Activated CD4-positive, alpha-beta T cell treated with anti-CD3 and anti-CD28 coated beads for 1 hour (primary cell): ENCODE results near the gene MAGI1.

ENCODE experiments used
- DNase-seq: peaks from one replicate; pipeline ENCODE4 v3.0.0-alpha.2; 2020

MAGI1 gene

DNA sequence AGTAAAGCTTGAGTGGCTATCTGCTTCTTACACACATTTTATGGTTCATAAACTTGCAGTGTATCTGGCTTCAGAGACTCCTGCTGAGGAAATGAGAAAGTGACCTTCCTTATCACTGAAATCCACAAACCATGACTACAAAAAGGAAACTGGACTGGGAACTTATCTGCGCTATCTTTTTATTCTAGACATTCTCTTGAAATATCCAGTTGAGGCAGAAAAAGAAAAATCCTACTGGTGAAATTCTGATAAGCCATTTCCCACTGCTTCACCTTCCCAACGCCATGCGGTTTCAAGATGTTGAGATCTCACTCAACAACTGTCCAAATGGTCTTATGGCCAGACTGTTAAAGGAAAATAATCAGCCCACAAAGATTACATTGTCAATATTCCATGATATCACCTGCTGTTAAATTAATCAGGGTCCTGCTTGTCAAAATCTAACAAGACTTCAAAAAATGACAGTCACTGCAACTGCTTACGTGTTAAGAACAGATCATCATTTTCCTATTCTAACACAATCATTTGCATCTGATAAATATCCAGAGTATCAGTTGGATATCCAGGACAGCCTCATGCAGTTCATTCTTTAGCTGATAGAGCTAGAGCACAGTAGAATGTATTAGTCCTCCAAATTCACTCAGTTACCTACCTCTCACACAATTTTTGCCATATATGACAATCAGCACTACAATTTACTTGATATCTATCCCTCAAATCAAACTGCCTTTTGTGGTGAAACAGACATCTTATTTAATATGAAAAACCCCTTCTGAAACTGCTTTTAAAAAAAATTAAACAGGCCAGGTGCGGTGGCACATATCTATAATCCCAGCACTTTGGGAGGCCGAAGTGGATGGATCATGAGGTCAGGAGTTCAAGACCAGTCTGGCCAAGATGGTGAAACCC is 538.1 kb downstream of the MAGI1 start:
- DNase-seq: no peak

DNA sequence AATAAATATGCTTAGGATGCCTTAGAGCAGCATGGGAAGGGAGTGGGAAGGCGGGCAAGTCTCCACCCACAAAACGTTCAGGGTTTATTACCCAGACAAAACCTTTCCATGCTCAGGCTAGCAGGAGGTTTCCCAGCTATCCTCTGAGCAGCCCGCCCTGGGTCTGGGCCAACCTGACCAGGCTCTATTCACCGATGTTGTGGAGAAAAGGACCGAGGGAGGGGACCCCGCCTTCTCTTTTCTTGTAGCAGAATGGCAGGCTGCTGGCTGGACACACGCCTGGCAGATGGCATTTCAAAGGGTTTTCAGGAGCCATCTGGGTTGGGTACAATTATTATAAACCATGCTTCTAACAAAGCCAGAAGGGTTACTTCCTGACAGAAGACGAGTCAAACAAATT is 540.9 kb downstream of the MAGI1 start:
- no peak for DNase-seq

DNA sequence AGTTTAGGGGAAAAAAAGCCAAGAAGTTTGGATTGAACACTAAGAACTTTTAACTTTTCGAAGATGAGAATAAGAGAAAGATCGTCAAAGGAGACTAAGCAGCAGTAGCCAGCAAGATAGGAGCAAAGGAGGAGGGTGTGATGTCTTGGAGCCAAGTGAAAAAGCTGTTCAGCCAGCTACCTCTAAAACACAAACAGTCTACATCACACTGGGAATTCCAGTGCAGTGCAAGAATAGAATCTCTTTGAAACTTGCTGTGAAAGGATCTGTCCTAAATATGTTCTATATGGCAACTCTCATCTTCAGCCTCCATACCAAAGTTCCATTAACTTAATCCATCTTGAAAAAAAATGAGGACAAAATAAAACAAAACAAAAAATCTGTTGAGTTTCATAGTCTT is 541.5 kb downstream of the MAGI1 start:
- DNase-seq: no peak

DNA sequence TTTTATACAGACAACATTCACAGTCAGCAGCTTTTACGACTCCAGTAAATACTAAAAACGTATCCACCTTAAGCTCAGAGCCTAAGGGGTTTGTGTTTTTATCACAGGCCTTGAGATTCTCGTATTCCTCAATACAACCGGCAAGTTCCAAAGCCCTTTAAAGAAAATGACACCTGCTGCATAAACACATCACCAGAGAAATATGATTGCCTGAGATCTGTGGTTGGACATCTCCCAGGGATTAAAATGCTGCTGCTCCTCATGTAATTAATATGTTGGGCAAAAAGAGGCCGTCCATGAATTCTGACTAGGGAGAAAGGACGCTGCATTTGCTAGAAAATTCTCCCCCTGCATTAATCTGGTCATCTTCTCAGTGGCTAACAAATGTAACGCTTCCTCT is 544.8 kb downstream of the MAGI1 start:
- DNase-seq: no peak

DNA sequence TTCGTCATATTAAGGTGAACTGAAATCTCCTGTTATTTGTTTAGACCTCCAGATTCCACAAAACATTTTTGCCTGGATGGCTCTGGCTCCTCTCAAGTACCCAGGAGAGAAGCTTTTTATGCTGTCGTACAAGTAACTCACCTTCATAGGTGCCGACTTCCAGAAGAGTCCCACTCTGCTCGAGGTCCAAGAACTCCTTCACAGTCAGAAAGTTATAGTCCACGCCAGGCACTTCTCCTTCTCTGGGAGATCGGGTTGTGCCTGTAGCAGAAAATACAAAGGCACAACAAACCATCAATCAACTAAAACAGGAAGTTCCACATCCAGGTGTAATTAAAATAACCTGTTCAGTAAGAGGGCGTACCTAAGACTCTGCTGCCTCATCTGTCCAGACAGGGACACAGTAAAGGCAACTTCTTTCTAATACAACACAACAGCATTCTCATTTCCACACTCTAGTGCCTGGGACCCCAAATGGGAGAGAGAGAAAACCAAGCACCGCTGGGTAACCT is 545.3 kb downstream of the MAGI1 start:
- DNase-seq: no peak

DNA sequence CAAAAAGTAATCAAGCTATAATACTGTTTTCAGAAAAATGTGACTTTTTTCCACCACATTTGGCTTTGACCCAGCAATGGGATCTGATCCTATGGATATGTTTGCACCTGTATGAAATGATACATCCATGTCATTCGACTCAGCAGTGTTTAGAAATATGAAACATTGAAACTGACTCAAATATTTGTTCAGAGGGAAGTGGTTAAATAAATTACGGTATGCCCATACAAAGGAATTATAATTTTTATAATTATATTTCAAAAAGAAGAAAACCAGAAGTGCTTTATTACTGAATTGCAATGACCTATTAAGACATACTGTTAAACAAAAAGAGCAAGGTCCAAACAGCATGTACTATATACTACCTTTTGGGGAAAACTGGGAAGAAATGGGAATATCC is 546.5 kb downstream of the MAGI1 start:
- no peak for DNase-seq

DNA sequence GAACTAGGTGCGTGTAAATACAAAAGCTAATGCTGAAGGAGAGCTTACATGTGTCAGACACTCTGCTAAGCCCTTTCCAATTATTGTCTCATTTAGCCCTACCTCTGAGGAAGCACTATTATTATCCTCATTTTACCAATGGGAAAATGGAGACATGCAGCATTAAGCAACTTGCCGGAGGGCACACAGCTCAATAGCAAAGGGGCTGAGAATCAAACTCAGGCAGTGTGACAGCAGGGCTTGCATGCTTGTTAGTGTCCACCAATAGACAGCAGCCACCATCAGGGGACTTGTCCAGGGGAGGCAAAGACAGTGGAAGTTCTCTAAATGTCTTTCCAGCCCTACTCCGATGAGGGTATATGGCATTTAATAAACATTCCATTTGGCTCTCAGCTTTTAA is 548.6 kb downstream of the MAGI1 start:
- DNase-seq: no peak

DNA sequence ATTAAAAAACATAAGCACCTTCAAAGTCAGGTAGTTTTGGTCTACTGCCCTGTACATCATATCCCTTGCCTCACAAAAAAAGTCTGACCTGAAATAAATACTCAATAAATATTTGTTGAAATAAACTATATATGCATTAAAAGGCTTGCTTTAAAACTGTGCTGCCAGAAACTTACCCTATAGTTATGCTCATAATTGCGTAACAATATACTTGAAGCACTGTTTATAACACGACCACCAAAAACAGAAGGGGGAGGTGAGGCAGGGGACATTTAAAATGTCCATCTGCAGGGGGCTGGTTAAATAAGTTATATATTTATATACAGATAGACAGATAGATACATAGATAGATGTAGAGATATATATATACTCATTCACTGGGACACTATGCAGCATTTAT is 549.5 kb downstream of the MAGI1 start:
- no peak for DNase-seq

DNA sequence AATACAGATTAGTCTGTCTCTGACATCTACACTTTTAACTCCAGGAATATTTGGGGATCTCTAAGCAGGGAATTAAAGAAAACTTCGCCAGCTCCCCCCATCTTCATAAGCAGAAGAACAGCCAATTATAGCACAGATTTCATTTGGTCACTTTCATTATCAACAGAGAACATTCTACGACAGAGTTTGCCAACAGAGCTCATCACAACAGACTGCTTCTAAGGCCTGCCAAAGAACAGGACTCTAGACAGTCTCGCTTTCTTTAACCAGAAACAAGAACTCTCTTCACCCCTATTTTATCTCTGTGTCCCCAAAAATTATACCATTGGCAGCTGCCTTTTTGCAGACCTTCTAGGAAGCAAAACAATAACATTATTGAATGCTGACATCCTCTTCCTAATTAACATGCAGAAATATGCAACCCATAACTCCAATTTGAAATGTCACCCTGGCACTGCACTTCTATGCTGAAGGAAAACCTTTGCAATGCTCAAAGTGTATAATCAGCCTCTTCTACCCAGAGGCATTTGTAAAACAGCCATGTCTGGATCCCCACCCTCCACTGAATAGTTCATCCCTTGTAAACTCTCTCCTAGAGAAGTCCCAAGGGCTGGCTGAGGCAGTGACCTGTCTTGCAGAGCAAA is 552.8 kb downstream of the MAGI1 start:
- DNase-seq: no peak

DNA sequence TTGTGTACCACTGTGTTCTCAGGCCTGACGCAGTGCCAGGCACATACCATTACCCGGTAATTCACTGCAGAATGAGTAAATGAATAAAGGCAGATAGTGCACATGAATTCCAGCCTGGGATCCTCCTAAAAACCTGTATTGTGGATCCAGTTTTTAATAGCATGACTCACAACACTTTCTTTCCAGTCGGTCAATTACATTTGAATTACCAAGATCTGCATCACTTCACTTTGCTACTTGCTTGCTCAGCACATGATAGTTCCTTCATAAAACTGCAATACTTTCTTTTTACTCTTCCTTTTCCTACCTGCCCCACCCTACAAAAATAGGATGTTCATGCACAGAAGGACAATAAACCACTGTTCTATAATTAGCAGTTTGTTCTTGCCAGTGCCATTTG is 553.8 kb downstream of the MAGI1 start:
- no peak for DNase-seq

DNA sequence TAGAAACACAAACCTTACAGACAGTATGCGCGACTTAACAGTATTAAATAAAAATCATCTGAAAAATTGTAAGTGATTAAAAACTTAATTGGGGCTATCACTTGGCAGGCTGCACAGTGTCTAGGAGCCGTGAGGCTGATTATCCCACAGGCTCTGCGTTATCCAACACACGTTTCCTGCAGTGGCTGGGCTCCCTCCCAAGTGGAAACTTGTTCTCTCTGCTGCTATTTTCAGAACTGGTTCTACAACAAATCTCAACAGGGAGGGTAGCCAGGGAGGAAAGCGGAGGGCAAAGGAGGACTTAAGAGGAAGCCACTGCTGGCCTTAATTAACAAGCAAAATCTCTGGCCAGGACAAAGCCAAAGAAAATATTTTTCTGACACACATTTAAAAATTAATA is 555.2 kb downstream of the MAGI1 start:
- no peak for DNase-seq

DNA sequence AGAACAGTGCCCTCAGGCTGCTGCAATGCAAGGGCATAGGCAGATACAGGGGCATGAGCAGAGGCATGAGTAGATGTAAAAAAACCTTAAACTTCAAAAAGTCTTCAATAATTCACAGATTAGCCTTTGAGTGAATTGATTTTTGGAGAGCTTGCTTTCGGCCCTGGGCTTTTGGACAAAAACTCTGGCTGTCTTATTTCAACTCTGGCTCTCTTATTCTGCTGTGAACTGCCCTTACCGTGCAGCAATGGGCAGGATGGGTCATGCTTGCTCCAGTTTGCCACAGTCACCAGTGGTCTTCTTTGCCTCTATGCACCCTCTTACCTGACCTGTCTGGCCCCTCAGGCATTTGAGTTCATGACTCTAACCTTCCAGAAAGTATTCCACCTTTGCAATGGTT is 555.7 kb downstream of the MAGI1 start:
- DNase-seq: no peak

DNA sequence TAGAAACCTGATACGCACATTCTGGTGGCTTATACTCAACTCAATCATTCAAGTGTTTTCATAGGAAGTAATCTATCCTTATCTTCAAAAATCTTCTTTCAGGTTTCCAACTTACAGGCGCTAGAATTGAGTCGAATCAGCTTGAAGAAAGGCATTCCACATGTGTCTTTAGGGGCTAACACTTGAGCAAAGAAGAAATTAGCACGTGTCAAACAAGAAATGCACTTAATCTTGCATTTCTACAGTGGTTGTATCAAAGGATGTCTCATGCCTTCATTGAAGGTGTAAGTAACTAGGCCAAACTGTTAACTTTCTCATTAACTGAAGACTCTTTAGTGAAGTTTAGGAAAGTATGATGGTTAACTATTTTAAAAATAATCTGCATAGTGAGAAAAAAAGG is 557.6 kb downstream of the MAGI1 start:
- no peak for DNase-seq

DNA sequence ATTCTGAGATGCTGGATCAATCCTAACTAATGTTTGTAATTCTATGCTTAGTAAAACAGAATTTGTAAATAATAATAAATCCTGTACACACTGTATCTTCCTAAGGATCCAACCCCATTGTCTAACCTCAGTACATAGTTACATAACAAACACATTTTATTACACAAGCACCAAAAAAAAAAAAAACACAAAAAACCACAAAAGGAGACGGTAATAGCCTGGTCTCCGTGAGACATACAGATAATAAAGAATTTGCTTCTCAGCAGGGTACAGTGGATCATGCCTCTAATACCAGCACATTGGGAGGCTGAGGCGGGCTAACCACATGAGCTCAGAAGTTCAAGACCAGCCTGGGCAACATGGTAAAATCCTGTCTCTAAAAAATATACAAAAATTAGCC is 558.7 kb downstream of the MAGI1 start:
- DNase-seq: no peak

DNA sequence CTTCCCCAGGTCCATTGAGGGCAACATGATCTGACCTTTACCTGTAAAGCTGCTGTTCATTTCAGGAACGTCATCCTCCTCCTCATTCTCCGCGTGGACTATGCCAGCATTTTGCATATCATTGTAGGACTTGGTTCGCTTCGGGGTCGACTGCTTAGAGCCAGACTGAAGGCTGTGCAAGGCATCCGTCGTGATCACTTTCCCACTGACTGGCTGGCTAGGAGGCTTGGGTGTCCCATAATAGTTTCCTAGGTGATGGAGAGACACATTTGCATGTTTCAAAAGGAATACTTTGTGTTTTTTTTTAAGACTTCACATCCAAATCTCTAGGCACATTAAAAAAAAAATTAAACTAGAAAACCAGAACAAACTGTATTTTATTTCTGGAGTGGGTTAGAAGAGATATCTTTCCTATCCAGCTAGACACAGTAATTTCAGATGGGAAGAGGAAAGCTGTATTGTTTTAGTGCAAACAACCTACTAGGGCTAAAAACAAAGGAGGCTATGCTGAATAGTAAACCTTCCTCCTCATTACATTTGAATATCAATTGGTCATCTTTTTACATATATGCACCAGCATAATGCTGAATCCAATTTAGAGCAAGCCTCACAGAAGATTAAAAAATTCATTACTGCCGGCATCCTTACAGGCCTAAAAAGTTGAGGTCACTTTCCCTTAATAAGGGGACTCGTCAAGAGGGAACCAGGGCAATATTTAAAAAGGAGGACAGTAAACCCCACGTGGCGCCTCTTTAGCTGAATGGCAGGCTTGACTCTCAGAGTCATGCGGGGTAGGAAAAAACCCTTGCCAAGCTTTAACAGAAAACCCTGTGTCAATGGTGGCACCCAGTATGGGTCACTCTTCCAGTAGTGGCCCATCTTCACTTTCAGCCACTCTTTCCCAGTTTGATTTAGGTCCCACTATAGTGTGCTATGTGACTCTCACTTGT is 559.9 kb downstream of the MAGI1 start:
- no peak for DNase-seq

DNA sequence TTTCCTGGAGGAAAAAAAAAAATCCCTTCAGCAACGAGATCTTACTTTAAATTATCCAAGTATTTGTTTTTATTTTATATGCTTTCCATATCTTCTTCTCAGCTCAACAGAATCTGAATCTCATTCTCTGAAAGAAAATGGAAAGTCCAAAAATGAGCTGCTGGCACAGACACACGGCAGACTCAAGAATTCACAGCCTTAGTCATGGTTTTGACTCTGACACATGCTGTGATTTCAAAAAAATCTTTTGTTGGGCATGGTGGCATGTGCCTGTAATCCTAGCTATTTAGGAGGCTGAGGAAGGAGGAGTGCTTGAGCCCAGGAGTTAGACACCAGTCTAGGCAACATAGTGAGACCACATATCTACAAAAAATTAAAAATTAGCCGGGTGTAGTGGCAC is 565.0 kb downstream of the MAGI1 start:
- no peak for DNase-seq

DNA sequence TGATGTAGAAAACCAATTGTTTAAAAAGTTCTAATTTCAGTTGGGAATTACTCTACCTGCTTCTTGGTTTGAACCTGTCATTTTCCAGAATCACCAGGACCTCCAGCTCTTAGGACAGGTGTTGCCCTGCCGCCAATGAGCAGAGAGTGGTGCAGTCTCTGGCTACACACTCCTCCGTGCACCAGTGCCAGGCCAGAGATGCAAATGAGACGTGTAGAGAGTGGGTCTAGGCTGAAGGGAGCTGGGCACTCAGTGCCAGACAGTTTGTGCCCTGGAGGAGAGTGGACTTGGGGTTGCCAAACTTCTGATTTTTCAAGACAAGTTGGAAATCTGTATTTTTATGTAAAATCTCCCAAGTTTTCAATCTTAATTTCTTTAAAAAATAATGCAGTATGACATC is 566.2 kb downstream of the MAGI1 start:
- DNase-seq: no peak

DNA sequence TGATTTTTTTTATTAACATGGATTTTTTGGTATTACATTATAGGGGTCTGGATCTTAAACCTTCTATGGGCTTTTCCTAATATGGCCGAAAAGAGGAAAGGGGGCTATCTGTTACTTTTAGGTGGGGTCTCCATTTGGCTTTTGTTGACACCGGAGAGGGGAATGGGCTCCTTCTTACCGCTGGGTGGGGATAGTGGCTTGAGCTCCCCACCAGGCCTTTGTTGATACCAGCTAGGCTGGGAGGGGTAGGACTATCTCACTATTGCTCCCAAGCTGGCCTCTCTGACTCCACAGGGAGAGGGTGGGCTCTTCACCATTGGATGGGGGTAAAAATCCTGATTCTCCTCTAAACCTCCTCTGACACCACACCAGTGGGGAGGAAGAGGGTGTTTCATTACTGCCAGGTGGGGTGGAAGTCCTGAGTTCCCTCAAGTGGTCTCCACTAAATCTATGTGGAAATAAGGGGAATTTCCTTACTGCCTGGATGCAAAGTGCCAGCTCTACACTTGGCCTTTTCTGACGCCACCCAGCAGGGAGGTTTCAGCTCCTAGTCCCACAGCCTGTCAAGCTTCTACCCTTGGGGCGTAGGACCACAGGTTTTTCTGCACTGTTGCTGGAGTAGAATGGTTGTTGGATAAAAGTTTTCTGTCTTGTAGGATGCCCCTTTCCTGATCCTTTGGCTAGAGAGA is 572.3 kb downstream of the MAGI1 start:
- no peak for DNase-seq

DNA sequence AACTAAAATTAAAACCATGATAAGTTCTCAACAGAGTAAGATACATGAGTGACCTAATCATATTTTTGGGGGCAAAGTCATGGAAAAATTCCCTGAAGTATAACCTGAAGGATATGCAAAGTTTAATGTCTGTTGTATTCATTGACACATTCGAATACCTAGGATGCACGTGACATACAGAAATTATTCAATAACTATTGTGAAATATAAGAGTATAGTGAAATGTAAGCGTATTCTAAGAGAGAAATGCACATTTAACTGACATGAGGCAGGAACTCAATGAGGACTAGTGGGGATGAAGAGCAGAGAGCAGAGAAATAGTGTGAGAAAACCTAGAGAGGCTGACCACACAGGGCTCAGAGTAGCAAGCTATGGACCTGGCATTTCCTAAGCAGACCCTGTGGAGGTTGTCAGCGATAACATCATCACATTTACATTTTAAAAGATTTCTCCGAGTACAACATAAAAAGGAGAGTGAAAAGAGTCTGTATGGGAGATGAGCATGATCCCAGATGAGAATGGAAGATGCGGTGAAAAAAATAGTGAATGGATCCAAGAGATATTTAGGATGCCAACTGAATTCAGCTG is 588.8 kb downstream of the MAGI1 start:
- no peak for DNase-seq

DNA sequence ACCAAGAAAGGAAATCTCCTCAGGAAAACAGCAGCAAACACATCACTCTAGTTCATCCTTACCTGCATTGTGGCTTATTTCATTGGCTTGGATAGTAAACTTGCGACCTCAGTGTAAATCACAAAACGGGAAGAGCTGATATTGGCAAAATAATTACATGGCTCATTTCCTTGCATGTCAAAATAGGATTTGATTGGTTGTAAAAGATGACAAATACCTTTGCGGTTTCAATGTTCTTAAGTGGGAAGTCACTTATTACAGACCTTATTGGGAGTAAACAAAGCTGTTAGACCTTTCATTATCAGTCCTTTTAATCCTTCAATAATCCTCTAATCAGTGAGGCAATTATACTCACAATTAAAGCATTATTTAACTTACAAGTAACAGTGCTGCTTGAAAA is 590.6 kb downstream of the MAGI1 start:
- DNase-seq: no peak

DNA sequence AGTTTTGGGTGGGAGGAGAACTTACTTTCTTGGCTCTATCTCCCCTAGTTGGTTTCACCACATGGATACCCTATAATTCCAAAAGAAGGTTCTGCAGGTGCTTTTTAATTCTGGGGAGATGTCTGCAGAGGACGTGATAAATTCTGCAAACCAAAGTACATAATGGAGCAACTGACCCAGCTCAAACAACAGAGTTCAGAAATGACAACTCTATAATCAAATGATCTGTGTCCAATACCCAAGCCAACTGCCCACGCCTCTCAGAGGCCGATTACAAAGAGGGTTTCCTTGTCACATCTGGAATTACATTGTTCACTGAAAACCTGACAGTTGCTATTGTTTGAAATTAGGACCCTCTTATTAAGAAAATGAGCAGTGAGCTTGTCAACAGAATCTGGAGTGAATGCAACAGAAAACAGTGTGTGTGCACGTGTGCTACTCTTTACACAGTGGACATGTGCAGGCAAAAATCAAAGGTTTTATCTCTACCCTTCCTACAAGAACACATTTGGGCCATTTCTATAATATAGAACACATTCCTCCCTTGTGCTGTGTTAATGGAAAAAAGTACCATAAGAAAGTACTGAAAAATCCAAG is 593.0 kb downstream of the MAGI1 start:
- no peak for DNase-seq

DNA sequence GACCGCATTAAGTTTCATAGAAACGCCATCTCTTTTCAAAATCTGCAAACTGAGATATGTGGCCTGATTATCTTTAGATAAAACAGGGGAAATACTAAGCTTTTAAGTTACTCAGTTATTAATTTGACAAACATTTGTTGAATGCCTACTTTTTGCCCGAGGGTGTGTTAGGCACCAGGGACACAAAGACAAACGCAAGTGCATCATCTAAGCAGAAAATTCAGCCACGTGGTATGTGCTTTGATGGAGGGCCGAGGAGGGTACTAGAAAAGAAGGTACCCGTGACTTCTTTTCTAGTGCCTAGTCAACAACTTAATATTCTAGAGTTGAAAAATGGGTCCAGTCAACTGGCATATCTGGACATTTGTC is 594.3 kb downstream of the MAGI1 start:
- no peak for DNase-seq
